B cell (primary cell): Measurements from ENCODE around the gene MAP2K5. TPM values are rescaled to one million over a fixed set of nuclear protein-coding genes. Genes with fewer than 3 reads are reported as not detected.

Experiments used
- ATAC-seq: fragments of 200-7000 bp; cut with Tn5 transposase; one replicate; pipeline ENCODE4 v1.10.0; 2021; ENCODE audit warnings: low read depth, mild to moderate bottlenecking, moderate number of reproducible peaks, moderate library complexity
- CTCF ChIA-PET: fragments of 350-600 bp; sonication (Branson Sonifier 250); formaldehyde crosslinking; loops from one replicate; lab custom pipeline; 2021; ENCODE audit warnings: antibody characterized with exemption, inconsistent platforms; lab: Charles Lee
- POLR2A ChIA-PET: fragments of 350-600 bp; sonication (Branson Sonifier 250); formaldehyde crosslinking; loops from one replicate; lab custom pipeline; 2021; ENCODE audit warnings: antibody characterized with exemption; lab: Charles Lee
- DNase-seq: peaks from one replicate; pipeline ENCODE4 v3.0.0; 2013
- H2AFZ ChIP-seq: 2 replicates; pipeline ENCODE4 v1.6.1; 2012; ENCODE audit warnings: mild to moderate bottlenecking, low read depth, low read length; ENCODE audit not compliant: insufficient read depth, poor library complexity, severe bottlenecking
- H3K27ac ChIP-seq, 2 donors: 1 replicate in 1 of 2; 2 replicates in 1 of 2; pipeline ENCODE4 v1.5.1; 2012 to 2013; ENCODE audit warnings: low read length in 2 of 2, mild to moderate bottlenecking in 2 of 2, moderate library complexity in 1 of 2
- H3K27me3 ChIP-seq, 4 experiments: fragments of 200-600 bp in 1 of 4; sonication (generic) in 1 of 4; replicated peaks in 1 of 4; 1 replicate in 2 of 4; 2 replicates in 2 of 4; pipeline versions ENCODE4 v1.6.1 to v1.7.0; 2013 to 2016; ENCODE audit warnings: low read length in 3 of 4, mild to moderate bottlenecking in 2 of 4, mixed read lengths in 1 of 4, moderate library complexity in 1 of 4; ENCODE audit not compliant: insufficient read depth in 4 of 4, control insufficient read depth in 3 of 4; ENCODE audit errors: control extremely low read depth in 1 of 4
- H3K36me3 ChIP-seq, 2 experiments: replicated peaks in 1 of 2; 1 replicate in 1 of 2; 2 replicates in 1 of 2; pipeline versions ENCODE4 v1.6.1 to v1.7.1; 2013; ENCODE audit warnings: low read length in 1 of 2; ENCODE audit not compliant: insufficient read depth in 2 of 2, control insufficient read depth in 1 of 2; ENCODE audit errors: control extremely low read depth in 1 of 2, extremely low read depth in 1 of 2
- H3K4me1 ChIP-seq, 2 donors: fragments of 200-600 bp in 1 of 2; sonication (generic) in 1 of 2; 1 replicate in 1 of 2; 2 replicates in 1 of 2; pipeline versions ENCODE4 v1.5.1 to v1.6.1; 2013 to 2017; ENCODE audit warnings: low read length in 2 of 2; ENCODE audit not compliant: control insufficient read depth in 2 of 2, insufficient read depth in 2 of 2
- H3K4me2 ChIP-seq: replicated peaks from 2 replicates; pipeline ENCODE3; 2012; ENCODE audit warnings: mild to moderate bottlenecking, low read depth, low read length; ENCODE audit not compliant: poor library complexity, severe bottlenecking
- H3K4me3 ChIP-seq, 5 experiments: fragments of 200-600 bp in 1 of 5; sonication (generic) in 1 of 5; 1 replicate in 3 of 5; 2 replicates in 2 of 5; pipeline versions ENCODE4 v1.5.1 to v1.7.0; 2011 to 2016; ENCODE audit warnings: low read length in 4 of 5, mild to moderate bottlenecking in 4 of 5, low read depth in 2 of 5, control low read depth in 1 of 5, moderate library complexity in 1 of 5; ENCODE audit not compliant: insufficient read depth in 1 of 5; ENCODE audit errors: control extremely low read depth in 1 of 5, extremely low read depth in 1 of 5
- H3K79me2 ChIP-seq: fragments of 200-600 bp; sonication (generic); one replicate; pipeline ENCODE4 v1.6.0; 2016; ENCODE audit warnings: low read length; ENCODE audit not compliant: control insufficient read depth, insufficient read depth
- H3K9ac ChIP-seq: fragments of 200-600 bp; sonication (generic); 2 replicates; pipeline ENCODE4 v1.6.1; 2017; ENCODE audit warnings: mild to moderate bottlenecking, low read length, moderate library complexity
- H3K9me3 ChIP-seq, 3 donors: one replicate each; pipeline versions ENCODE4 v1.6.1 to v1.7.1; 2013; ENCODE audit warnings: low read length in 2 of 3; ENCODE audit not compliant: control insufficient read depth in 2 of 3, insufficient read depth in 1 of 3; ENCODE audit errors: control extremely low read depth in 1 of 3
- H4K20me1 ChIP-seq: 2 replicates; pipeline ENCODE4 v1.6.0; 2012; ENCODE audit warnings: mild to moderate bottlenecking, low read length; ENCODE audit not compliant: insufficient read depth, control insufficient read depth, poor library complexity, severe bottlenecking
- H3K27ac Mint-ChIP-seq: one replicate; pipeline ENCODE4 v1.8.0; 2021; ENCODE audit warnings: mixed read lengths
- H3K27me3 Mint-ChIP-seq: one replicate; pipeline ENCODE4 v1.8.0; 2021; ENCODE audit warnings: mixed read lengths
- H3K4me1 Mint-ChIP-seq: one replicate; pipeline ENCODE4 v1.8.0; 2021; ENCODE audit warnings: mixed read lengths
- H3K4me3 Mint-ChIP-seq: one replicate; pipeline ENCODE4 v1.8.0; 2021; ENCODE audit warnings: mixed read lengths
- H3K9me3 Mint-ChIP-seq: one replicate; pipeline ENCODE4 v1.8.0; 2022; ENCODE audit warnings: mixed read lengths; ENCODE audit not compliant: insufficient read depth
- EZH2 ChIP-seq: IDR thresholded peaks from 2 replicates; pipeline ENCODE4 v1.6.1; 2012; ENCODE audit warnings: borderline replicate concordance, low read depth, mild to moderate bottlenecking, moderate library complexity, low read length; ENCODE audit not compliant: insufficient read depth, poor library complexity, severe bottlenecking
- WGBS: methylation state at CpG from one replicate; pipeline ENCODE4 v1.1.5; 2013; ENCODE audit warnings: missing lambda C conversion rate; ENCODE audit not compliant: insufficient coverage; 5-methylcytosine and 5-hydroxymethylcytosine counted together
- intact Hi-C: fragments of 100-400 bp; cut with micrococcal nuclease; formaldehyde crosslinking; loops from one replicate; pipeline ENCODE4 v1.10.0; 2022
- polyA plus RNA-seq: library from polyadenylated mRNA; depleted of rRNA; stranded (reverse); fragments of >200 nt; gene quantifications from 2 replicates; pipeline ENCODE4 v1.2.3, GENCODE V29; 2012
- total RNA-seq, 2 donors: library from RNA; stranded (reverse); fragments of 120-200 nt in 1 of 2; gene quantifications; 1 replicate in 1 of 2; 2 replicates in 1 of 2; pipeline versions ENCODE4 v1.2.3 to v1.2.4, GENCODE V29; 2013 to 2022
- TF ChIP-seq, protein P1 (sequence below): fragments of 200-600 bp; IDR thresholded peaks from one replicate; pipeline ENCODE4 v1.8.0; 2022; ENCODE audit warnings: antibody characterized with exemption, mild to moderate bottlenecking

Gene MAP2K5
- total and polyA plus RNA-seq, 2 donors (not counting 1 experiment from before 2014, with no cell fraction given) = 11.1 to 40.0 TPM

DNA sequence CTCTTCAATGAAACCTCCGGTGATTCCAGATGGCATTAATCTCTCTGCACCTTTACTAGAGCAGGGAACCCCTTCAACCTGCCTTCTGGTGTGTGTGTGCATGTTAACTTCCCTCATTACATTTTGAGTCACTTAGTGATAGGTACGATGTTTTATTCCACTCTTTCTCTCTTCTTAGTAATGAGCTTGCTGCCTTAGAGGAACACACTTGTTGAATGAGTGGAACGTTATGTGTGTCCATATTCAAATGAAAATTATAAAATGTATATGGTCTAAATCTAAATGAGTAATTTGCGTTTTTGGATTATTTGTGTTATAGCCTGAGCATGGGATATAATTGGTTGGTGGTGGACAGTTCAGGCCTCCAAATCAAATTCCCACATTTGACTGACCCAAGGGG lies 12.1 kb downstream of the MAP2K5 start:
- peaks cover 3 to 12% of the 10 kb centered on the region in 2 experiments for H3K36me3 ChIP-seq
- DNase-seq = no peak
- H3K4me2 ChIP-seq = no peak overlapping the region
- no peak overlapping the region for H3K4me3 Mint-ChIP-seq
- ChIA-PET POLR2A (no interaction called here), CTCF (no interaction called here)
- H3K27ac ChIP-seq = no peak overlapping the region
- no peak overlapping the region for H3K9ac ChIP-seq
- peaks cover 10% of the 10 kb centered on the region for H3K79me2 ChIP-seq
- ATAC-seq = no peak
- no peak overlapping the region for H2AFZ ChIP-seq
- H3K27ac Mint-ChIP-seq = no peak overlapping the region
- H3K4me1 ChIP-seq = peaks cover 0 to 4% of the 10 kb centered on the region in 2 donors
- H3K27me3 Mint-ChIP-seq = no peaks in the 10 kb centered on the region
- TF ChIP-seq, protein P1, sequence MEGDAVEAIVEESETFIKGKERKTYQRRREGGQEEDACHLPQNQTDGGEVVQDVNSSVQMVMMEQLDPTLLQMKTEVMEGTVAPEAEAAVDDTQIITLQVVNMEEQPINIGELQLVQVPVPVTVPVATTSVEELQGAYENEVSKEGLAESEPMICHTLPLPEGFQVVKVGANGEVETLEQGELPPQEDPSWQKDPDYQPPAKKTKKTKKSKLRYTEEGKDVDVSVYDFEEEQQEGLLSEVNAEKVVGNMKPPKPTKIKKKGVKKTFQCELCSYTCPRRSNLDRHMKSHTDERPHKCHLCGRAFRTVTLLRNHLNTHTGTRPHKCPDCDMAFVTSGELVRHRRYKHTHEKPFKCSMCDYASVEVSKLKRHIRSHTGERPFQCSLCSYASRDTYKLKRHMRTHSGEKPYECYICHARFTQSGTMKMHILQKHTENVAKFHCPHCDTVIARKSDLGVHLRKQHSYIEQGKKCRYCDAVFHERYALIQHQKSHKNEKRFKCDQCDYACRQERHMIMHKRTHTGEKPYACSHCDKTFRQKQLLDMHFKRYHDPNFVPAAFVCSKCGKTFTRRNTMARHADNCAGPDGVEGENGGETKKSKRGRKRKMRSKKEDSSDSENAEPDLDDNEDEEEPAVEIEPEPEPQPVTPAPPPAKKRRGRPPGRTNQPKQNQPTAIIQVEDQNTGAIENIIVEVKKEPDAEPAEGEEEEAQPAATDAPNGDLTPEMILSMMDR = no peak
- TF ChIP-seq EZH2 = no peak
- H3K4me3 ChIP-seq = no peak overlapping the region
- WGBS = no CpG with 5 or more reads among the region's 4 CpGs
- peaks cover 6% of the 10 kb centered on the region for H3K4me1 Mint-ChIP-seq
- intact Hi-C loops = no loop called here
- H3K9me3 ChIP-seq = no peaks in the 10 kb centered on the region
- H4K20me1 ChIP-seq = peaks cover 6% of the 10 kb centered on the region
- H3K27me3 ChIP-seq = no peaks in the 10 kb centered on the region
- no peaks in the 10 kb centered on the region for H3K9me3 Mint-ChIP-seq

DNA sequence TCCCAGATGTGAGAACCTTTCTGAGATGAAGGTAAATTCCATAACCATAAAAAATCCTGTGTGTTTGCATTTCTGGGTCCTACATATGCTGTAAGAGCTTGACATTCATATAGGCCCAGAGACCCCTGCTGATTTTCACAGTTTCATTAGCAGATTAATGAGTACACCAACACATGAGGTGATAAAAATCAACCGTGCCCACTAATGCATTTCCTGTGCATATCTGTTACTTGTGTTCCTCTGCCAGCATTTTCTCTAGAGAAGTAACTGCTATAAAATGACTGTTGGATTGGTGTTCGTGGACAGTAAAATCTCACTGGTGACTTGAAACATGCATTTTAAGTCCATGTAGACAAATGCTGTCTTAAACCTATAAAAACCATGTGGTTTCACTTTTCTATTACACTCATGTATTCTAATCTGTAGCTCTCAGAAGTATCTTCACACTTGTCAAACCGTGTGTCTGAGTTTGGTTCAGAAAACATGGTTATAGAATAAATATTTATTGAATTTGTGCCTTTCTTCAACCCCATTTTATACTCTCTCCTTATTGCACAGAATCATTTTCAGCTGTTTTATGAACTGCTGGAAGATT lies 14.6 kb downstream of the MAP2K5 start:
- Histone ChIP-seq H3K4me3 (no peak overlapping the region), H3K79me2 (peaks cover 10% of the 10 kb centered on the region), H3K4me2 (no peak overlapping the region), H3K4me1 (peaks cover 0 to 4% of the 10 kb centered on the region in 2 donors), H3K9ac (no peak overlapping the region), H4K20me1 (peaks cover 6% of the 10 kb centered on the region), H3K27ac (no peak overlapping the region), H3K36me3 (peaks cover 0 to 3% of the 10 kb centered on the region in 2 experiments), H2AFZ (no peak overlapping the region), H3K27me3 (no peaks in the 10 kb centered on the region), H3K9me3 (no peaks in the 10 kb centered on the region)
- CTCF ChIA-PET = interaction anchor here (0.6 kb wide), 1 partner anchor 704 kb away, joined by 4 read pairs; no protein-coding TSS in a partner anchor
- DNase-seq (no peak), ATAC-seq (no peak)
- no CpG with 5 or more reads among the region's 3 CpGs for WGBS
- H3K27me3 Mint-ChIP-seq = no peaks in the 10 kb centered on the region
- TF ChIP-seq EZH2 = no peak
- TF ChIP-seq, protein P1 = no peak
- no peak overlapping the region for H3K27ac Mint-ChIP-seq
- POLR2A ChIA-PET = no interaction called here
- peaks cover 11% of the 10 kb centered on the region for H3K4me1 Mint-ChIP-seq
- H3K9me3 Mint-ChIP-seq = no peaks in the 10 kb centered on the region
- H3K4me3 Mint-ChIP-seq = no peak overlapping the region
- intact Hi-C loops = no loop called here
